OCI-LY1 (cell line): Measurements from ENCODE around the gene CDH22.

Experiments
- EZH2 ChIP-seq: fragments of 200-600 bp; sonication (generic), shearing (Covaris generic); IDR thresholded peaks from 2 replicates; pipeline ENCODE4 v1.8.0; 2017; ENCODE audit warnings: borderline replicate concordance, mixed run types, mild to moderate bottlenecking, antibody characterized with exemption, low read length, moderate library complexity, mixed read lengths
- TF ChIP-seq, protein P1 (sequence below): fragments of 200-600 bp; sonication (generic), shearing (Covaris generic); IDR thresholded peaks from 2 replicates; pipeline ENCODE4 v1.5.1; 2017; ENCODE audit warnings: mild to moderate bottlenecking, antibody characterized with exemption, low read length, moderate library complexity, mixed read lengths

DNA sequence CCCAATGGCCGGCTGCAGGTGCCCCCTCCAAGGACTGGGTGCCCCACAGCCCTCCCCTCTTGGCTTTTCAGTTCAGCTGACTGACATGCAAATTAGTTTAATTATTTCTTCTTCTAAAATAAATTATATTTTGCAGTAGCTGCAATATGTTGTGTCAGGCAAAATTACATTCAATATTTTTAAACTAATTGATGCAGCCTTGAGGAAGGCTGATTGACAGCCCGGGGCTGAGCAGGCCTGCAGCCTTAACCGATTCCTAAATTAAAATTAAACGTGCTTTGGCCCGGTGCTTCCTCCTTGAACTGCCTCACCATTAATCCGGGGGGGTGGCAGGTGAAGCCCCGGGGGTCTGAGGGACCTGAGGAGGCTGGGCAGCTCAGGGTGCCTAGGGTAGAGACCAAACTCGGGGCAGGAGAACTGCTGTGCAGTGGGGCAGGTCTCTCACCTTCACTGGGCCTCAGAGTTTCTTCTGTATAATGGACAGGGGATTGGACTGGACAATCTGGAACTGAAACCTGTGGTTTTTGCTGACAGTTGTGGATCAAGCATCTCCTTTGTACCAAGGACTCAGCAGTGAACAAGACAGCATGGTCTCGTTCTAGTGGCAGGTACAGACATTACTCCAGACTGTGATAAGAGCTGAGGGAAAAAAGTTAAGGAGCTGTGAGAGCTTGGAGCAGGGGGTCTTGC is 117.7 kb downstream of the CDH22 start:
- TF ChIP-seq, protein P1, sequence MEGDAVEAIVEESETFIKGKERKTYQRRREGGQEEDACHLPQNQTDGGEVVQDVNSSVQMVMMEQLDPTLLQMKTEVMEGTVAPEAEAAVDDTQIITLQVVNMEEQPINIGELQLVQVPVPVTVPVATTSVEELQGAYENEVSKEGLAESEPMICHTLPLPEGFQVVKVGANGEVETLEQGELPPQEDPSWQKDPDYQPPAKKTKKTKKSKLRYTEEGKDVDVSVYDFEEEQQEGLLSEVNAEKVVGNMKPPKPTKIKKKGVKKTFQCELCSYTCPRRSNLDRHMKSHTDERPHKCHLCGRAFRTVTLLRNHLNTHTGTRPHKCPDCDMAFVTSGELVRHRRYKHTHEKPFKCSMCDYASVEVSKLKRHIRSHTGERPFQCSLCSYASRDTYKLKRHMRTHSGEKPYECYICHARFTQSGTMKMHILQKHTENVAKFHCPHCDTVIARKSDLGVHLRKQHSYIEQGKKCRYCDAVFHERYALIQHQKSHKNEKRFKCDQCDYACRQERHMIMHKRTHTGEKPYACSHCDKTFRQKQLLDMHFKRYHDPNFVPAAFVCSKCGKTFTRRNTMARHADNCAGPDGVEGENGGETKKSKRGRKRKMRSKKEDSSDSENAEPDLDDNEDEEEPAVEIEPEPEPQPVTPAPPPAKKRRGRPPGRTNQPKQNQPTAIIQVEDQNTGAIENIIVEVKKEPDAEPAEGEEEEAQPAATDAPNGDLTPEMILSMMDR, result no peak
- TF ChIP-seq EZH2, result no peak
